ENCODE results near the gene SHH.

Gene SHH

GRCh38 chr7:155811895-155812761, at the start of gene SHH:
Gene SHH, minus strand, starts transcription at chr7:155812463. Its CDS starts 341 bp downstream, at chr7:155812122.
- DNase-seq: peak; percentile 40

- no peak for DNase-seq
Observed at GRCh38 chr7:155861480-155861868, 49.2 kb upstream of the SHH start.

- no peak for DNase-seq
Observed at GRCh38 chr7:155860840-155861479, 48.7 kb upstream of the SHH start.

GRCh38 chr7:155860461-155860839, 48.2 kb upstream of the SHH start:
- no peak for DNase-seq

- DNase-seq: no peak
Observed at GRCh38 chr7:155858521-155859061, 46.3 kb upstream of the SHH start.

GRCh38 chr7:155857141-155857540, 44.9 kb upstream of the SHH start:
- DNase-seq: no peak

GRCh38 chr7:155856656-155857055, 44.4 kb upstream of the SHH start:
- no peak for DNase-seq

- DNase-seq: no peak
Observed at GRCh38 chr7:155852426-155853301, 40.4 kb upstream of the SHH start.

- no peak for DNase-seq
Observed at GRCh38 chr7:155851892-155852291, 39.6 kb upstream of the SHH start.

GRCh38 chr7:155850766-155851678, 38.8 kb upstream of the SHH start:
- no peak for DNase-seq

- no peak for DNase-seq
Observed at GRCh38 chr7:155850001-155850436, 37.8 kb upstream of the SHH start.

- no peak for DNase-seq
Observed at GRCh38 chr7:155848691-155849669, 36.7 kb upstream of the SHH start.

GRCh38 chr7:155847821-155848435, 35.7 kb upstream of the SHH start:
- DNase-seq: no peak

GRCh38 chr7:155846936-155847335, 34.7 kb upstream of the SHH start:
- DNase-seq: no peak

GRCh38 chr7:155846156-155846555, 33.9 kb upstream of the SHH start:
- no peak for DNase-seq

- no peak for DNase-seq
Observed at GRCh38 chr7:155845226-155845625, 33.0 kb upstream of the SHH start.

GRCh38 chr7:155844526-155844925, 32.3 kb upstream of the SHH start:
- no peak for DNase-seq

GRCh38 chr7:155844019-155844453, 31.8 kb upstream of the SHH start:
- DNase-seq: no peak

GRCh38 chr7:155843426-155844018, 31.3 kb upstream of the SHH start:
- DNase-seq: no peak
